ENCODE measurements around the gene TXNL4B. TPM values are rescaled to one million over a fixed set of nuclear protein-coding genes. Genes with fewer than 3 reads are reported as not detected.
A peak's percentile ranks its signal among the peaks of the same experiment; 100 is the strongest.

Gene TXNL4B
- total RNA-seq, 6 experiments from 2014 or later, result 5.5 to 11.6 (median 8.2) TPM

DNA sequence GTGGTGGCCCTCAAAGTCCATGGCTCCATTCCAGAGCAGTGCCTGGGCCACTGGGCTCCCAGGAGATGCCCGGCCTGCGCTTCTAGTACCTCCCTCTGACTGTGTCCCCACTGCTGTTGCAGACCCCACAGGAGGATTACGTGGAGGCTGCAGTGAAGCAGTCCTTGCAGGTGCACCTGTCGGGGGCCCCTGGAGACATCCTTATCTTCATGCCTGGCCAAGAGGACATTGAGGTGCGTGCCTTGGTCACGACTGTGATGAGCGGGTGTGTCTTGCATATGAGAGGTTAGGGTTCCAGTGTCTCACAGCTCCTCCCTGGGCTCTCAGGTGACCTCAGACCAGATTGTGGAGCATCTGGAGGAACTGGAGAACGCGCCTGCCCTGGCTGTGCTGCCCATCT is 11.5 kb upstream of the TXNL4B start:
- H3K9me3 ChIP-seq, result no peaks in the 10 kb centered on the region
- WGBS (ENCODE audit: insufficient coverage, low coverage, low lambda C conversion rate, missing lambda C conversion rate), result 93% methylated on average over 3 of the region's 9 CpGs
- H3K4me3 ChIP-seq, result no peak overlapping the region
- DNase-seq (no peak), ATAC-seq (peak in 1 of 4 donors; percentile 12)
- intact Hi-C loops (cut with DNase I), result loop anchor here in 1 of 2 donors (5.0 kb wide), 1 partner anchor 38 kb away; no protein-coding TSS in a partner anchor
- H3K4me1 ChIP-seq, result no peaks in the 10 kb centered on the region
- H3K27ac ChIP-seq, result no peak overlapping the region
- TF ChIP-seq CTCF (IDR thresholded peaks at IDR 0.05) (no peak), POLR2A (IDR thresholded peaks at IDR 0.05) (no peak)
- H3K36me3 ChIP-seq, result peaks cover 11 to 100% (median 75%) of the 10 kb centered on the region in 4 donors
- no peaks in the 10 kb centered on the region for H3K27me3 ChIP-seq

- Histone ChIP-seq H3K27me3 (no peaks in the 10 kb centered on the region), H3K27ac (no peak overlapping the region), H3K9me3 (no peaks in the 10 kb centered on the region), H3K36me3 (peaks cover 13 to 98% (median 59%) of the 10 kb centered on the region in 4 donors), H3K4me3 (no peak overlapping the region), H3K4me1 (no peaks in the 10 kb centered on the region)
- DNase-seq (no peak), ATAC-seq (no peak)
- intact Hi-C loops (cut with DNase I), result loop anchor here in 1 of 2 donors (5.0 kb wide), 1 partner anchor 34 kb away; no protein-coding TSS in a partner anchor
- TF ChIP-seq CTCF (IDR thresholded peaks at IDR 0.05), result no peak
- TF ChIP-seq POLR2A (IDR thresholded peaks at IDR 0.05), result no peak
- 66% methylated on average over 8 of the region's 10 CpGs for WGBS (ENCODE audit: insufficient coverage, low coverage, low lambda C conversion rate, missing lambda C conversion rate)
These were observed 7.8 kb upstream of the TXNL4B start for GRCh38 chr16:72101195-72101594.

DNA sequence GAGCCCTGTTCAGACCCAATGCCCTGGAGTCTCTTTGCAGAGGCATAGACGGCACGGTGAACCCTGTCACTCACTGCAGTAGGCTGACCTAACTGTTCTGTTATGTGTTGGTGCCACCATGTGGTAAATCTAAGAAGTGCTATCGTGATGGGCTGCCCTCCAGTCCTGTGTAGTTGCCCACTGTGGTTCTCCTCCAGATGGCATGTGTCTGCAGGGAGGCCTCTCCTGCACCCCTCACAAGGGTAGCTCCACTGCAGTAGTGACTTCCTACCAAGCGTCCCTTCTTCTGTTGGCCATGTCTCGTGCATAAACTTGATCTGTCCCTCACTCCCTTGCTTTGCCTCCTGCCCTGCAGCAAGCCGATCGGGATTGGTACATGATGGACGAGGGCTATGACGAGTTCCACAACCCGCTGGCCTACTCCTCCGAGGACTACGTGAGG is 6.0 kb upstream of the TXNL4B start:
- TF ChIP-seq POLR2A (IDR thresholded peaks at IDR 0.05), result no peak
- peak; percentile 55 to 75 (median 68) for TF ChIP-seq CTCF (IDR thresholded peaks at IDR 0.05)
- Histone ChIP-seq H3K4me3 (no peak overlapping the region), H3K27ac (no peak overlapping the region), H3K4me1 (peaks cover 0 to 12% (median 5%) of the 10 kb centered on the region in 4 donors), H3K9me3 (no peaks in the 10 kb centered on the region), H3K27me3 (no peaks in the 10 kb centered on the region), H3K36me3 (peaks cover 13 to 84% (median 46%) of the 10 kb centered on the region in 4 donors)
- ATAC-seq, result peak; percentile 89 to 97 (median 94)
- peak in 1 of 3 donors; percentile 59 for DNase-seq
- intact Hi-C loops (cut with DNase I), result no loop called here
- 77% methylated on average over 9 of the region's 12 CpGs for WGBS (ENCODE audit: insufficient coverage, low coverage, low lambda C conversion rate, missing lambda C conversion rate)

DNA sequence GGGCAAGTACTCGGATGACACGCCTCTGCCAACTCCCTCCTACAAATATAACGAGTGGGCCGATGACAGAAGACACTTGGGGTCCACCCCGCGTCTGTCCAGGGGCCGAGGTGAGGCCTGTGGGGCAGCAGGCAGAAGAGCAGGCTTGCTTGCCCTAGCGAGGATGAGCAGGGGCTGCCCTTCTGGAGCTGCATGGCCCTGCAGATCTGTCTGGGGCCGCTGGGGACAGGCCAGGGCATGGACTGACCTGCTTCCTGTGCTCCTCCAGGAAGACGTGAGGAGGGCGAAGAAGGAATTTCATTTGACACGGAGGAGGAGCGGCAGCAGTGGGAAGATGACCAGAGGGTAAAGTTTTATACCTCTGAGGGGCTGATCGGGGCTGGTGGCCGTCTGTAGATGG is 5.5 kb upstream of the TXNL4B start:
- no peak overlapping the region for H3K4me3 ChIP-seq
- no peaks in the 10 kb centered on the region for H3K27me3 ChIP-seq
- H3K36me3 ChIP-seq, result peaks cover 9 to 79% (median 42%) of the 10 kb centered on the region in 4 donors
- no peaks in the 10 kb centered on the region for H3K9me3 ChIP-seq
- WGBS (ENCODE audit: insufficient coverage, low coverage, low lambda C conversion rate, missing lambda C conversion rate), result 67% methylated on average over 6 of the region's 15 CpGs
- peaks cover 0 to 14% (median 6%) of the 10 kb centered on the region in 4 donors for H3K4me1 ChIP-seq
- DNase-seq (no peak), ATAC-seq (no peak)
- TF ChIP-seq CTCF (IDR thresholded peaks at IDR 0.05) (no peak), POLR2A (IDR thresholded peaks at IDR 0.05) (no peak)
- H3K27ac ChIP-seq, result no peak overlapping the region
- intact Hi-C loops (cut with DNase I), result no loop called here

Measured in right lobe of liver (tissue), 6 donors.